ENCODE data around the gene GPR18.
"Not testable (repeated sequence)": the region's sequence is repeated elsewhere in the genome, so short reads cannot be mapped to it uniquely, and the experiment has no call there.

GPR18 gene

DNA sequence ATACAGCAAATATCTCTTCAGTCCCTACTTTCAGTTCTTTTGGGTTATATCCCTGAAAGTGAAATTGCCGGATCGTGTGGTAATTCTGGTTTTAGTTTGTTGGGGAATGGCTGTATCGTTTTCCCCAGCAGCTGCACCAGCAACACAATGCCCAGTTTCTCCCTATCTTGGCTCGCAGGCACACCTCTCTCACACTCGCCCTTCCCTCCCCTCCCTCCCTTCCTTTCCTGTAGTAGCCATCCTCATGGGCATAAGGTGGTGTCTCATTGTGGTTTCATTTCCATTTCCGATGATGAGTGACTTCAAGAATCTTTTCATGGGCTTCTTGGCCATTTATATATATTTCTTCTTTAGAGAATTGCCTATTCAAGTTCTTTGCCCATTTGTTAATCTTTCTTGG, 8.6 kb upstream of the GPR18 start:
- no peak for DNase-seq (ENCODE audit: low read depth)

DNA sequence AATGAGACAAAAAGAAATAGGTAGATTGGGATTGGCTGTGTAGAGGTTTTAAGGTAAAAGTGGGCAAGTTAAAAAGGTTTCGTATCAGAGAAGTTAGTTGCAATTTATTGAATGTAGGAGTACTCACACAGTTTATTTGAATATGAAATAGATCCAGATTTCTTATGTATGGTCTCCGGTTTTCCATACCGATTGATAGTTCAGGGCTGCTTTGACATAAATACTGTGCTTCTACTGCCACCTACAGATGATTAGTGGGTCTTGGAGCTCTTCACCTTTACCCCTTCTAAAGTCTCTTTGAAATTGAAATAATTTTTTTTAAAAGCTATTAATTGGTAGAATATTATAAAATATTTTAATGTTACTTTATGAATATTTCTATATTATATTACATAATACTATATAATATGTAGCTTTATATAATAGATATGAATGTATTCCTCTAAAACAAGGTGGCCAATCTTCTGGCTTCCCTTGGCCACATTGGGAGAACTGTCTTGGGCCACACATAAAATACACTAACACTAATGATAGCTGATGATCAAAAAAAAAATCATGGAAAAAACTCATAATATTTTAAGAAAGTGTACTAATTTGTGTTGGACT, 7.7 kb upstream of the GPR18 start:
- no peak for DNase-seq (ENCODE audit: low read depth)

- DNase-seq (ENCODE audit: low read depth), result no peak
These were observed 7.1 kb upstream of the GPR18 start for GRCh38 chr13:99265162-99265800.

DNA sequence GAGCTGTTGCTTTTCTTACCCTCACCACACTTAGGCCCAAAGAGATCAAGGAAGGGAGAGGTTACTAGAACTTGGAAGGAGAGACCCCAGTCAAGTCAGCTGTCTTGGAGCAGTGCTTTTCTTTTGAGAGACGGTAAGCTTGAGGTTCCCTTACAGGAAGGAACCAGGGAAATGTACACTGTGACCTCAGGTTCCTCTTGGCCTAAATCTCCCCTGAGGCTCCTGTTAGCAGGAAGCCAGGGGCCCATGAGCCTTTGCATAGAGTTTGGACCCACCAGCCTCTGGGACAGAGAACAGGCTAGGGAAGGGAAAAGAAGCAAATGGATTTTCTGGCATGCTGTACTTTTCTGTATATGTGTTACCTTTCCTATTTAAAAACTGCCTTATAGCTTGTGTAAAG, 5.9 kb upstream of the GPR18 start:
- DNase-seq (ENCODE audit: low read depth), result no peak

DNA sequence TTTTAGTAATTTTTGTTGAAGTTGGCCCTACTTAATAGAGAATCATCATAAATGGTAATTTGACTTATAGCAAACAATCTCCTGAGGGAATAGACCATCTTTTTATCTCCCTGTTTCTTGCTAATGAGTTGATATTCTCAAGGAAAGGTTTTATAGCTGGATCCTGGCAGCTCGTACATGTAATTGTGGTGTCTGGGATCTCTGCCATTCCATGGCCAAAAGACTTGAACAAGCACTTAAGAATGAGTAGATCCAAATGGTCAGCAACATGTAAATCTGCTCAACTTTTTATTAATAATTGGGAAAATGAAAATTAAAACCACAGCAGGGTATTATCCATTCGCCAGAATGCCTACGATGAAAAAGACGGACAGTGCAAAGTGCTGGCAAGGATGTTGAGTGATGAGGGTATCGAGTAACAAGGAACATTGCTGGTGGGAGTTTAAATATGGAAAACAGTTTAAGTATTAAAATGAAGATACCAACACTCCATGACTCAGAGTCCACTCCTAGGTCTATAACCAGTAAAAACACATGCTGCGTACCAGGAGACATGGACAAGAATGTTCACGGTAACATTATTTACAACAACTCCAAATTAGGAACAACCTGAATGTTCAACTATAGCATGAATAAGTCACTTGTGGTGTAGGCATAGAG, 5.1 kb upstream of the GPR18 start:
- DNase-seq (ENCODE audit: low read depth), result no peak

GRCh38 chr13:99261059-99261458, 2.9 kb upstream of the GPR18 start:
- no peak for DNase-seq (ENCODE audit: low read depth)

GRCh38 chr13:99260216-99260615, 2.0 kb upstream of the GPR18 start:
- DNase-seq (ENCODE audit: low read depth), result no peak

GRCh38 chr13:99258946-99259345, 767 bp upstream of the GPR18 start:
- no peak for DNase-seq (ENCODE audit: low read depth)

- no peak for DNase-seq (ENCODE audit: low read depth)
These were observed 888 bp downstream of the GPR18 start for GRCh38 chr13:99257291-99257690.

- no peak for DNase-seq (ENCODE audit: low read depth)
These were observed 1.5 kb downstream of the GPR18 start for GRCh38 chr13:99256709-99257108.

GRCh38 chr13:99256283-99256682, 1.9 kb downstream of the GPR18 start:
- DNase-seq (ENCODE audit: low read depth), result no peak

DNA sequence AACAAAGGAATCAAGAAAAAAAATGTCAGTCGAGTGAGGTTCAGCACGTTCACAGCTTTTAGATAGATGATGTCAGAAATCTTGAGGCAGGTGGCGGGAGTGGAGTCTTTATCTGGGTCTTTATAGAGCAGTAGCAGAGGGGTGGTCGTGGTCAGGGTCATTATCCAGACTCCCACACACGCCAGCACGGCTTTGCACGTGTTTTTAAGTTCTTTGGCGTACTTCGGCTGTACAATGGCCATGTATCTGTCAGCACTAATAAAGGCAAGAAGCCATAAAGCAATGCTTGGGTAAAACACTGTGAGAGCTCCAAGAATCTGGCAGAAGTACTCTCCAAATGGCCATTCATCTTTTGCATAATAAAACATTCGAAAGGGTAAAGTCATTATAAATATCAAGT, 2.9 kb downstream of the GPR18 start:
- no peak for DNase-seq (ENCODE audit: low read depth)

DNA sequence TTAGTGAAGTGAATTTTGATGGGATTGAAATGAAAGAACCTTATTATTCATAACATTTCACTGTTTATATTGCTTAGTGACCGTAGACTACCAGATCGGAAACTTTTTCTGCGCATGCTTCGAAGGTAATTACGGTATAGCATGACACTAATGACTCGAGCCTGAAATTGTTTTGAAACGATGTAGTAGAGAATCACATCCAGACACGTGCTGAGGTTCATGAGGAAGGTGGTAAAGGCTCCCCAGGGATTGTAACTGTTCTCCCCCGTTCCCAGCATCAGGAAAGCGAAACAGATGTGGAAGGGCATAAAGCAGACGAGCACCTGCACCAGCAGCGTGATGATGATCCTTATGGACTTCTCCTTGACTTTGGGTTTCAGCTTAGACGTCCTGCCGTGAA, 3.3 kb downstream of the GPR18 start:
- DNase-seq (ENCODE audit: low read depth), result no peak

DNA sequence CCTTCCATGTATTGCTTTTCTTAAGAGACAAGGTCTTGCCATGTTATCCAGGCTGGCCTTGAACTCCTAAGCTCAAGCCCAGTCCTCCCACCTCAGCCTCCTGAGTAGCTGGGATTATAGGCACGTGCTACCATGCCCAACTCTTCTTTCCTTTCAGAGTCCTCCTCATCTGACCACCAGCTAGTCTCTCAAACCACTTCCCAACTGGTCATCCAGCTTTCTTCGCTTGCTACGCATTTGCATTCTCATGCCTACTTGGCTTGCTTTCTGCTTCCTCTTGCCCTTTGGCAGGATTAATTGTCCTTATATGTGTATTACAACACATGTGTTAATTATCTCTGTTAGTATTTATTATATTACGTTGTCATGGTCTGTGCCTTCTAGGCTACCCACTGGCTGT, 6.3 kb downstream of the GPR18 start:
- DNase-seq (ENCODE audit: low read depth), result no peak

DNA sequence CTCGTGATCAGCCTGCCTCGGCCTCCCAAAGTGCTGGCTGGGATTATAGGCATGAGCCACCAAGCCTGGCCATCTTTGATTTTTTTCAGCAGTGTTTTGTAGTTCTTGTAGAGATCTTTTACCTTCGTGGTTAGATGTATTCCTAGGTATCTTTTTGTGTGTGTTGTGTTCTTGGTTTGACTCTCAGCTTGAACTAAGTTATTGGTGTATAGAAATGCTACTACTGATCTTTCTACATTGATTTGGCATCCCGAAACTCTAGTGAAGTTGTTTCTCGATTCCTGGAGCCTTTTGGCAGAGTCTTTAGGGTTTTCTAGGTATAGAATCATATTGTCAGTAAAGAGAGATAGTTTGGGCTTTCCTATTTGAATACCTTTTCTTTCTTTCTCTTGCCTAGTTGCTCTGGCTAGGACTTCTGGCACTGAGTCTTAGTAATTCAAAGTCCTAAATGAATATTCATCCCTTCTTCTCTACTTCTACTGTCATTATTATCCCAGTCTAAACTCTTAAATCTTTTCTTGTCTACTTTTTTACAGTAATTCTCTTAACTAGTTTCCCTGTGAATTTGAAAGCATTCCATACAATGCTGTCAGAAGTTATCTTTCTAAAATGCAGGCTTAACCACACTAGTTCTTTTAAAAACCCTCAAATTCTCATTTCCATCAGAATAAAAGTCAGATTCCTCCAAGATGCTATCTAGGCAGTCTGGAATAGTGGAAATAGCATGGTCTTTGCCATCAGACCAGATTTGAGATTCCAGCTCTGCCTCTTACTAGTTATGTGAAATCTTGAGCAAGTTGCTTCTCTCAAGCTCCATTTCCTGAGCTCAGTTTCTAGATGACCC, 7.0 kb downstream of the GPR18 start:
- no peak for DNase-seq (ENCODE audit: low read depth)

DNA sequence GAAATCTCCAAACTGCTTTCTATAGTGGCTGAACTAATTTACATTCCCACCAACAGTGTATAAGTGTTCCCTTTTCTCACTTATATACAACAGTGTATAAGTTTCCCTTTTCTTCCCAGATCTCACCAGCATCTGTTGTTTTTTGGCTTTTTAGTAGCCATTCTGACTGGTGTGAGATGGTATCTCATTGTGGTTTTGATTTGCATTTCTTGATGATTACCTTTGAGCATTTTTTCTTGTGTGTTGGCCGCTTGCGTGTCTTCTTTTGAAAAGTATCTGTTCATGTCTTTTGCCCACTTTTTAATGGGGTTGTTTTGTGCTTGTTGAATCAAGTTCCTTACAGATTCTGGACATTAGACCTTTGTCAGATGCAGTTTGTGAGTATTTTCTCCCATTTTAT, 8.6 kb downstream of the GPR18 start:
- not testable (repeated sequence) for DNase-seq (ENCODE audit: low read depth)

DNA sequence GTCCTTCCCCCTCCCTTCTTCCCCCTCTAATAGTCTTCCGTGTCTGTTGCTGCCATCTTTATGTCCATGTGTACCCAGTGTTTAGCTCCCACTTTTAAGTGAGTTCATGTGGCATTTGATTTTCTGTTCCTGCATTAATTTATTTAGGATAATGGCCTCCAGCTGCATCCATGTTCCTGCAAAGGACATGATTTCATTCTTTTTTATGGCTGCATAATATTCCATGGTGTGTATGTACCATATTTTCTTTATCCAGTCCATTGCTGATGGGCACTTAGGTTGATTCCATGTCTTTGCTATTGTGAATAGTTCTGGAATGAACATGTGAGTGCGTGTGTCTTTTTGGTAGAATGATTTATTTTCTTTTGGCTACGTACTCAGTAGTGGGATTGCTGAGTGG, 9.0 kb downstream of the GPR18 start:
- DNase-seq (ENCODE audit: low read depth), result not testable (repeated sequence)

GRCh38 chr13:99246100-99246499, 12.1 kb downstream of the GPR18 start:
- DNase-seq (ENCODE audit: low read depth), result no peak

GRCh38 chr13:99237981-99238662, 20.1 kb downstream of the GPR18 start:
- no peak for DNase-seq (ENCODE audit: low read depth)

GRCh38 chr13:99231721-99232120, 26.5 kb downstream of the GPR18 start:
- no peak for DNase-seq (ENCODE audit: low read depth)

DNA sequence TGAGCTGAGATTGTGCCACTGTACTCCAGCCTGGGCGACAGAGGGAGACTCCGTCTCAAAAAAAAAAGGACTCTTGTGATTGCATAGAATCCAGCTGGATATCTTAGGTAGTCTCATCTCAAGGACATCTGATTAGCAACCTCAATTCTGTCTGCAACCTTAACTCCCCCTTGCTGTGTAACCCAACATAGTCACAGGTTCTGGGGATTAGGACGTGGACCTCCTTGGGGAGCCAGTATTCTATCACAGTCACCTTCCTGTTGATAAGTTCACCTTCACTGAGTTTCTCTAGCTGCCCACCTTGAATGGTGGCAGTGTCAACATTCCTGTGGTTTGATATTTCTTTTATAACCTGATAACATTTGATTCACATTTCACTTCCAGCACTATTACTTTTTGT, 27.2 kb downstream of the GPR18 start:
- no peak for DNase-seq (ENCODE audit: low read depth)

- not testable (repeated sequence) for DNase-seq (ENCODE audit: low read depth)
These were observed 27.6 kb downstream of the GPR18 start for GRCh38 chr13:99230588-99230987.

Data from stimulated activated CD8-positive, alpha-beta memory T cell treated with anti-CD3 and anti-CD28 coated beads, Interleukin-15, amount 100 ng/mL, for 1 hour (primary cell).